Cardiac muscle cell (in vitro differentiated cells and primary cell): ENCODE measurements around the gene AGAP3. TPM values are rescaled to one million over a fixed set of nuclear protein-coding genes. Genes with fewer than 3 reads are reported as not detected.

Experiments used
- DNase-seq, 2 donors: peaks; one replicate each; pipeline versions ENCODE4 v3.0.0 to v3.0.0-alpha.2; 2010 to 2017; ENCODE audit warnings: low read depth in 1 of 2, low spot score in 1 of 2
- H3K27ac ChIP-seq: fragments of 200-600 bp; sonication (generic); 2 replicates; pipeline ENCODE4 v1.5.1; 2016
- H3K27me3 ChIP-seq: fragments of 200-600 bp; sonication (generic); 2 replicates; pipeline ENCODE4 v1.6.0; 2016; ENCODE audit warnings: control low read depth
- H3K36me3 ChIP-seq: fragments of 200-600 bp; sonication (generic); 2 replicates; pipeline ENCODE4 v1.5.1; 2016; ENCODE audit warnings: control low read depth
- H3K4me1 ChIP-seq: fragments of 200-600 bp; sonication (generic); 2 replicates; pipeline ENCODE4 v1.8.1; 2017; ENCODE audit warnings: low read depth, mild to moderate bottlenecking, mixed run types
- H3K4me3 ChIP-seq: fragments of 200-600 bp; sonication (generic); 2 replicates; pipeline ENCODE4 v1.5.1; 2016; ENCODE audit warnings: mild to moderate bottlenecking
- H3K9me3 ChIP-seq: fragments of 200-600 bp; sonication (generic); 2 replicates; pipeline ENCODE4 v1.5.1; 2017; ENCODE audit warnings: low read depth, mild to moderate bottlenecking, control low read depth
- polyA plus RNA-seq: library from polyadenylated mRNA; unstranded; fragments of >200 nt; fragmentation: Nextera tagmentation; extraction: Ambion mirVana; gene quantifications from 2 replicates; pipeline ENCODE4 v1.2.1, GENCODE V29; 2016
- total RNA-seq: library from RNA; depleted of rRNA; stranded (reverse); fragments of >200 nt; gene quantifications from 2 replicates; pipeline ENCODE4 v1.2.3, GENCODE V29; 2016
- TF ChIP-seq, protein P1 (sequence below): IDR thresholded peaks from 2 replicates; pipeline ENCODE4 v1.5.1; 2012; ENCODE audit warnings: low read depth, mild to moderate bottlenecking, low read length

Gene AGAP3
- total and polyA plus RNA-seq, 2 experiments from 2014 or later: 106 to 115 TPM

DNA sequence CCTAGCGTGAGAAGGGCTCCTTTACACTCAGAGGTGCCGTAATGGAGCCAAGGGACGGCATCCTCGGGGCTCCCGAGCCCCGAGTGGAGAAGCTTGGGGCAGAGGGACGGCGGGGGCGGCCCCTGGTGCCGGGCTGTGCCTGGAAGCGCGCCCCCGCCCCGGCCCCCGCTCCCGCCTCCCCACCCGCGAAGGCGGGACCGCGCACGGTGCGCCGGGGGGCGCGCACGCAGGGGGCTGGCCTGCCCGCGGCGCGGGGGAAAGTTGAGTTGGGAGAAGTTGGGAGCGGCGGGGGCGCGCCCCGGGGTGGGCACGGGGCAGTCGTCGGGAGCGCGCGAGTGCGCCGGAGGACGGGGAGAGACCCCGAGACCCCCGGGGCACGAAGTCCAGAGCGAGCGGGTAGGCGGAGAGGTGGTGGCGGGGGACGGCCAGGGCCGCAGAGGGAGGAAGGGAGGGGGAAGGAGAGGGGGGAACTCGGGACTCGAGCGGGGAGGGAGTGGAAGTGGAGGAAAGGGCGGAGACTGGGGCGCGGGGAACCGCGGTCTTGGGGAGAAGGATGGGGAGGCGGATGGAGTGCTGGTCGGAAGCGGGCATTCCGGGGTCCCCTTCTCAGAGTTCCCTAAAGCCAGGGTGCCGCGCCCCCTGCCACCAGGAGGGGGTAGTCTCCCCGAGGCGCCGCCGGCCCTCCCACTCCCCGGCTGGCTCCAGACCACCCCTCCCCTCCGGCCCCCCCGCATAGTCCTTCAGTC is 26.7 kb upstream of the AGAP3 start, which contains the start of gene SLC4A2:
TSS of gene SLC4A2 (plus strand) at position 223 of the 746 bp plus-strand sequence. CDS start 2,399 bp downstream, outside the sequence.
- peak; percentile 75 to 80 for DNase-seq
- no peaks in the 10 kb centered on the region for H3K9me3 ChIP-seq
- TF ChIP-seq, protein P1, sequence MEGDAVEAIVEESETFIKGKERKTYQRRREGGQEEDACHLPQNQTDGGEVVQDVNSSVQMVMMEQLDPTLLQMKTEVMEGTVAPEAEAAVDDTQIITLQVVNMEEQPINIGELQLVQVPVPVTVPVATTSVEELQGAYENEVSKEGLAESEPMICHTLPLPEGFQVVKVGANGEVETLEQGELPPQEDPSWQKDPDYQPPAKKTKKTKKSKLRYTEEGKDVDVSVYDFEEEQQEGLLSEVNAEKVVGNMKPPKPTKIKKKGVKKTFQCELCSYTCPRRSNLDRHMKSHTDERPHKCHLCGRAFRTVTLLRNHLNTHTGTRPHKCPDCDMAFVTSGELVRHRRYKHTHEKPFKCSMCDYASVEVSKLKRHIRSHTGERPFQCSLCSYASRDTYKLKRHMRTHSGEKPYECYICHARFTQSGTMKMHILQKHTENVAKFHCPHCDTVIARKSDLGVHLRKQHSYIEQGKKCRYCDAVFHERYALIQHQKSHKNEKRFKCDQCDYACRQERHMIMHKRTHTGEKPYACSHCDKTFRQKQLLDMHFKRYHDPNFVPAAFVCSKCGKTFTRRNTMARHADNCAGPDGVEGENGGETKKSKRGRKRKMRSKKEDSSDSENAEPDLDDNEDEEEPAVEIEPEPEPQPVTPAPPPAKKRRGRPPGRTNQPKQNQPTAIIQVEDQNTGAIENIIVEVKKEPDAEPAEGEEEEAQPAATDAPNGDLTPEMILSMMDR: peak; percentile 50
- peaks cover 31% of the 10 kb centered on the region for H3K4me1 ChIP-seq
- H3K27ac ChIP-seq: peak within 1 kb of the TSS; percentile 95
- peaks cover 2% of the 10 kb centered on the region for H3K36me3 ChIP-seq
- peak within 1 kb of the TSS; percentile 87 for H3K4me3 ChIP-seq
- H3K27me3 ChIP-seq: no peaks in the 10 kb centered on the region

DNA sequence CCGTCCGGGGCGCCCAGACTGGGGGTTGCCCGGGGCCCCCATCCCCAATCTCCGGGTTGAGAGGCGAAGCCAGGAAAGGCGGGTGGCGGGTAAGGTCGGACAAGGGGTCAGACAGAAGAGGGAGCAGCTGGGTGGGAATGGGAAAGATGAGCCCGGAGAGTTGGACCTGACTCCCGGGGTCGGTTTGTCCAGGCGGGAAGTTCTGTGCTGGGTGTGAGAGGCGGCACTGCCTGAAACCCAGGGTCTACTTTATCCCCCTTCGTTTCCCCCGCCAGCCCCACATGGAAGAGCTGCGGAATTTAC is 26.2 kb upstream of the AGAP3 start:
- peak overlapping the region; percentile 95 for H3K27ac ChIP-seq

DNA sequence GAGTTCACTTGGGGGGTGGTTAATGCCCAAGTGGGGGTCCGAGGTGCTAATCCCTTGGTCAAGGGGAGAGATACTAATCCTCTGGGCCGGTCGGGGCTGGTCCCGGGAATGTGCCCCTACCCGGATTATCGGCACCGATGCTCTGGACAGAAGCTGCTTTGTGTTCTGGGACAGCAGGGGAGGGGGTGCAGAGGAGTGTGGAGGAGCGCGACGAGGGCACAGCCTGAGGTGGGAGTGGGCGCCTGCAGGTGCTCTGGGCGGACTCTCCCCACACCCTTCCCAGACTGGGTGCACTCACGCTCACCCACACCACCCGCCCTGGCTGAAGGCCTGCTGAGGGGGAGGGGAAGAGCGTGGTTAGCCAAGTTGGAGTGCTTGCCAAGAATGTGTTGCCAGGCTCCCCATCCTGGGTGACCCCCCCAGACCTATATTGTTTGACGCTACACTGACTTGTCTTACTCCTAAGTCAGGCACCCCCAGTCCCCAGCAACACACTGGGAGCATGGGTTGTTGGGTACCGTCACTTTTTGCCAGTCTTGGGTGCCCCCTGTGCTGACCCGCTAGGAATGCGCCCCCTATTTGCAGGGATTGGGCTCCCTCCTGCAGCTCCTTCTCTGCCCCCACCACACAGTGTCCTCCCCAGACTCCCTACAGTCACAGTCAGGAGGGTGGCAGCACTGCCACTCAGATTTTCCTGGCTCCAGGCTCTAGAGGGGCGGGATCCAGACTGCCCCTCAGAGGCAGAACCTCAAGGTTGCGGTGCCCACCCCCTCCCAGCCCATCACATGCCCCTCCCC is 25.7 kb upstream of the AGAP3 start:
- TF ChIP-seq, protein P1: peak; percentile 13
- peaks cover 31% of the 10 kb centered on the region for H3K4me1 ChIP-seq

More for the DNA sequence above, 26.2 kb upstream of the AGAP3 start:
- Histone ChIP-seq H3K36me3 (peaks cover 8% of the 10 kb centered on the region), H3K9me3 (no peaks in the 10 kb centered on the region), H3K4me3 (peak overlapping the region; percentile 87), H3K4me1 (peaks cover 31% of the 10 kb centered on the region), H3K27me3 (no peaks in the 10 kb centered on the region)
- DNase-seq: no peak
- TF ChIP-seq, protein P1: no peak

DNA sequence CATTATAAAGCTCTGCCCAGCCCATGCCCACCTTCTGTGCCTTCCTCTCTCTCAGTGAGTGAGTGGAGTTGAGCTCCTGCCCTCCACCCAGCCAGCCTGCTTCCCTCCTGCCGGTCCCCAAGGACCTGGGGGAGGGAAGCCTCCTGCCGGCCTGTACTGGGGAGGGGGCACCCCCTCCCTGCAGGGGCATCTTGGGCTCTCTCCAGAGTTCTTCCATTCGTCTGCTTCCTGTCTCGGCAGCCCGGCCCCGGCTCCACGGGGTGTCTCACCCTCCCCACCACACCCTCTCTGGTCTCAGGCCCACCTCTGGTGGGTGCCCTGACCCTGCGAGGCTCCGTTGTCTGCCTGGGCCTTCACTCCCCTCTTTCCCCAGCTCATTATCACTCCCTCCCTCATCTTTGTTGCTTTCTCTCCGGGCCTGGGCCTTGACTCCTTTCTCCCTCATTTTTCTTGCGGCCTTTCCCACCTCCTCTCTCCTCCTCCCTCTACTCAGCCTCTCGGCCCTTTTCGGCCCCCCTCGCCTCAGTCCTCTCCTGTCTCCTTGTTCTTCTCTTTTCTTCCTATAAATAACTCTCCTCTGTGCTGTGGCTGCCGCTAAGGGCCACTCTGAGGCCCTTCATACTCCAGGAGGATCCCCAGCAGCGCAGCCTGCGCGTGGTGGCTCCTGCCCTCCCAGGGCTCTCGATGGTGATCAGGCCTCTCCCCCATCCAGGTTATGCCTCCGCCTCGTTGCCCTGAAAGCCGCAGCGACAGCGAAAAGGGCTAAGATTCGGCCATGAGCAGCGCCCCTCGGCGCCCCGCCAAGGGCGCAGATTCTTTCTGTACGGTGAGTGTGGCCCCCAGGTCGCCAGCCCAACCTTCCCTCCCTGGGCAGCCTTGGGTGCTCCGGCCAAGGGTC is 24.8 kb upstream of the AGAP3 start:
- peak in 1 of 2 donors; percentile 30 for DNase-seq
- Histone ChIP-seq H3K36me3 (peaks cover 14% of the 10 kb centered on the region), H3K4me3 (peak overlapping the region; percentile 12), H3K27ac (peak overlapping the region; percentile 34), H3K4me1 (peaks cover 31% of the 10 kb centered on the region), H3K27me3 (no peaks in the 10 kb centered on the region), H3K9me3 (no peaks in the 10 kb centered on the region)
- TF ChIP-seq, protein P1: no peak

More for the DNA sequence above, 25.7 kb upstream of the AGAP3 start:
- Histone ChIP-seq H3K9me3 (no peaks in the 10 kb centered on the region), H3K27ac (peak overlapping the region; percentile 34), H3K36me3 (peaks cover 13% of the 10 kb centered on the region), H3K27me3 (no peaks in the 10 kb centered on the region), H3K4me3 (peak overlapping the region; percentile 87)
- peak in 1 of 2 donors; percentile 55 for DNase-seq

DNA sequence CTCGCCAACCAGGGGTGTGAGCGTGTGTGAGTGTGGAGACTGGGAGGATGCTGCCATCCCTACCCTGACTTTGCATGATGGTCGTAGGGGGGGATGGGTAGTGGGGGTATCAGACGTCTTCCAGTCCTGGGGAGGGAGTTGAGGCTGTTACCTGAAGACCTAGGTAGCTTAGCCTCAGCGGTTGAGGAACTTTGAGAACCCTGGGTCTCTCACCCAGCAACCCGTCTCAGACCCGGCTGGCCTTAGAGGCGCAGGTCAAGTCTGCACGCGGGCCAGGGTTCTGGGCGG is 24.2 kb upstream of the AGAP3 start:
- DNase-seq: no peak
- peaks cover 27% of the 10 kb centered on the region for H3K4me1 ChIP-seq
- no peaks in the 10 kb centered on the region for H3K27me3 ChIP-seq
- H3K4me3 ChIP-seq: peak overlapping the region; percentile 12
- H3K36me3 ChIP-seq: peaks cover 20% of the 10 kb centered on the region
- TF ChIP-seq, protein P1: no peak
- H3K27ac ChIP-seq: peak overlapping the region; percentile 34
- H3K9me3 ChIP-seq: no peaks in the 10 kb centered on the region
